NCI-H345 (cell line): Measurements from ENCODE around the gene SPAG8.

Experiments used
- DNase-seq: peaks from one replicate; lab custom pipeline; 2025; lab: John Stamatoyannopoulos, UW

SPAG8 gene

GRCh38 chr9:35808433-35808832 is 3.6 kb downstream of the SPAG8 start:
- no peak for DNase-seq

- DNase-seq: no peak
These were observed 6.0 kb downstream of the SPAG8 start for GRCh38 chr9:35806101-35806500.

GRCh38 chr9:35801328-35802128 is 10.5 kb downstream of the SPAG8 start:
- no peak for DNase-seq

DNA sequence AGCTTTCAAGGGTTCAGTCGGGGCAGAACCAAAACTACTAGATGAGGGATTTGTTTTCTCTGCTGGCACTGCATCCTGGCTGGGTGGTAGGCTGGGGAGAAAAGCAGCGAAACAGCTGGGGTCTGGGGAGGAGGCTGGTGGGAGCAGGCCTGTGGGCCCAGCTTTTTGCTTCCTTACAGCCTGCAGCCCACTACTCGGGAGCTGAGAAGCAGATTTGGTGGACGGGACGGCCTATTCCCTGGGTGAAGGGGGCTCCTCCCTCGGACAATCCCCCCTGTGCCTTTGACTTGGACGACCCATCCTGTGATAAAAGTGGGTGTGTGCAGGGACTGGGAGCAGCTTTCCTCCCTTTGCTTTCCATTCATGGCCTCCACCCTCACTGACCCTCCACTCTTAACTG is 11.5 kb downstream of the SPAG8 start:
- no peak for DNase-seq

GRCh38 chr9:35798658-35799374 is 13.2 kb downstream of the SPAG8 start:
- no peak for DNase-seq

GRCh38 chr9:35797311-35798109 is 14.6 kb downstream of the SPAG8 start:
- no peak for DNase-seq

GRCh38 chr9:35795695-35796094 is 16.4 kb downstream of the SPAG8 start:
- DNase-seq: no peak

DNA sequence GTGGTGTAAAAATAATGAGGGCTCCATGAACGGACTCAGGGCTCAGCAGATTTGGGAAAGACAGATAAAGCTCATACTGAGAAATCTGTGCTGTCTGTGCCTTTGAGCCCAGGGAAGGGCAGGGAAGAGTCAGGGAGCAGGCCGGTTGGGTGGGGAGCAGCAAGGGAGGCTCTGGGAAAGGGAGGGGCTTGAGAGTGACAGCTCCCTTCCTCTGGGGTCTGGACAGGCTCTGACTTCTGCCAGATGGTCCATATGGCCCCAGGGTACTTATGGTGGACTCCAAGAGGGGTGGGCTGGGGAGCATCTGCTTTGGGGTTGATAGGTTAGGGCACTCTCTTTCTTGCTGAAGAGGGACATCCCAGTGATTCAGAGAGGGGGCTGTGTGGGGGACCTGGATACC is 18.6 kb downstream of the SPAG8 start:
- no peak for DNase-seq

- DNase-seq: no peak
These were observed 19.2 kb downstream of the SPAG8 start for GRCh38 chr9:35792826-35793225.

DNA sequence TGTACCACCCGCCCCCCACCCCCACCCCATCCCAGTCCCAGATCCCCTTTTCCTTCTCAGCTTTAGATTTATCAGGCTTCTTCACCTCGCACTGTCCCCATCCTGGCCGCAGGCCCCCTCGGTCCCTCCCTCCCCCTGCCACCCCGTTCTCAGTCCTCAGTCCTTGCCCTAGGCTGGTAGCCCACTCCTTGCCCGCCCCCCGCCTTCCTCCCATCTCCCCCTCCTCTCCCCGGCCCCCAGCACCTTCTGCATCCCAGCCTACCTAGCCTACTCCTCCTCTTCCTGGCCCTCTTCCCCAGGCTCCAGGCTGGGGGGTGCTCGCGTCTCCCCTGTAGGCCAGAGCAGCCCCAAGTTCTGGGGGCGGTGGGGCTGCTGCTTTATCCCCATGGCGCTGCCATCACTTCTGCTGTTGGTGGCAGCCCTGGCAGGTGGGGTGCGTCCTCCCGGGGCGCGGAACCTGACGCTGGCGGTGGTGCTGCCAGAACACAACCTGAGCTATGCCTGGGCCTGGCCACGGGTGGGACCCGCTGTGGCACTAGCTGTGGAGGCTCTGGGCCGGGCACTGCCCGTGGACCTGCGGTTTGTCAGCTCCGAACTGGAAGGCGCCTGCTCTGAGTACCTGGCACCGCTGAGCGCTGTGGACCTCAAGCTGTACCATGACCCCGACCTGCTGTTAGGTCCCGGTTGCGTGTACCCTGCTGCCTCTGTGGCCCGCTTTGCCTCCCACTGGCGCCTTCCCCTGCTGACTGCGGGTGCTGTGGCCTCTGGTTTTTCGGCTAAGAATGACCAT is 19.8 kb downstream of the SPAG8 start:
- no peak for DNase-seq

DNA sequence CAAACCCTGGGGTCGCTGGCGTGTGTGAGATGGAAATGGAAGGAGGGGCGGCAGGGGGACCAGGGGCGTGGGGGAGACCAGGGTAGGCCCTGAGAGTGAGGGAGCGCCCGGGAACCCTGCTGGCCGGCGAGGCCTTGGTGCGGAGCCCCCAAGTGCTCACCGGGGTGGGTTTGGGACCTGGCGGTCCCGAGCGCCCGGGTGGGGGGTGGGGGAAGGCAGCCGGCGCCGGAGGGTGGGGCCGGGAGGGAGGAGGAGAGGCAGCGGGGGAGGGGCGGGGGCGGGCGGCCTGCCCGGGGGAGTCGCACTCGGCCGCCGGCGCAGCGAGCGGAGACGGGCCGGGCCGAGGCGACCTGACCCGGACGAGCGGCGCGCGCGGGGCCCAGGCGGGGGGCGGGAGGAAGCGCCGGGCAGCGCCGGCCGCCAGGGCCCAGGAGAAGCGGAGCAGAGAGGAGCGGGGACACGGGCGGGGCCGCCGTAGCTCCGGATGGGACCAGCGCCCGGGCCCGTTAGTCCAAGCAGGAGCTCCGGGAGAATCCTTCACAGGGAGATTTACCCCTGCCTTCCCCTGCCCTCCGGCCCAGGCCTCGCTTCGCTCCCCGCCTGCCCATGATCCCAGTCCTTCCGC is 20.7 kb downstream of the SPAG8 start, which contains the start of gene NPR2:
NPR2 (plus strand) TSS at position 295 of the 625 bp plus-strand sequence. CDS start 818 bp downstream, outside the sequence.
- DNase-seq: no peak

DNA sequence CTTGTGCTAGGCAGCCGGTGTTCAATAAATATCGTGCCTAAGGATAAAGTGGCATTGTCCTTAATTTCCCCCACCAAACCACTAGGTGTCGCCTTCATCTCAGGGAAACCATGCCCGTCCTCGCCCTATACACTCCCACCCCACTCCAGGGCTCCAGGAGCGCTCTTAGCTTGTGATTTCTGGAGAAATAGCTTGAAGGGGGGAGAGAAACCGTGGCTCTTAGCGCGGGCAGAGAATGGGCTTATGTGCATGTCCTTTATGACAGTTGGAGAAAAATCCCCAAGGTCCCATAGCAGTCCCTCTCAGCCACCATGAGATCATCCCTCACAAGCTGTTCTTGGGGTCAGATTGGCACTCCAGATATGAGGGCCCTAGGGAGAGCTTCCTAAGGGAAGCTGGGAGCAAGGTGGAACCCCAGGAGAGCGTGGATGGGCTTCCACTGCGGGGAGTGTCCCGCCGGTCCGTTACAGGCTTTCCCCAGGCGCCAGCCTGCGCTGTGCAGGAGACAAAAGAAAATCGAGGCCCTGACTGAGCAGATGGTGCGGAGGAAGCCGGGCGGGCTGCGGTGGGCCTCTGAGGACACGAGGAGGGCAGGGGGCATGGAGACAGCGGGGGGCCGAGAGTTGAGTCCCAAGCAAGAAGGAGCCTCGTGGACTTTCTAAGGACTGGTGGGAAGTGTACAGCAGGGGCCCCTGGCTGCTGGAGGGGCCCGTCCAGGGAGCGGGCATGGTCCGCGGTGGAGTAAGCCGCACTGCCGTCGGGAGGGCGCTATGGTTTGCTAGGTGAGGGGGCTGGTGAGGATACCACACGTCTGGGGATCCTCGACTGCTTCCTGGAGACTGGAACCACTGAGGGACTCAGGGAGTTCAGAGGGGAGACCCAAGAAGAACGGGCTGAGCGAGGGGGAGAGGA is 21.4 kb downstream of the SPAG8 start:
- DNase-seq: peak; percentile 68

GRCh38 chr9:35790025-35790384 is 22.1 kb downstream of the SPAG8 start:
- DNase-seq: no peak

DNA sequence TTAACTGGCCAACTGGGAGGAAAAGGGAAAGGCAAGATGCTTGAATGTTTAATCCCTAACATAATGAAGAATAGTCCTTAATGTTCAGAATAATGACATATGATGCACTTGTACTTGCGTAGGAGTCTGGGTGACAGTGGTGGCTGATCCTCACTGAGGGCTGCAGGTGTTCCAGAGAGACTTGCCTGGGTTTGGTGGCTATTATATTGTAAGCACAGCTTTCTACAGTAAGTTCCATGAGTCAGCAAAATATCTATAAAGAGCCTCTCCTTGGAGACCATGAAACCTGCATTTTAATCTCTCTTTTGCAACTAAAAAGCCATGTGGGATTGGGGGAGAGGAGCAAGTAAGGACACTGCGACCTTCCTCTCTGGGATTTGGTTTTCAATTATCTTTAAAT is 22.5 kb downstream of the SPAG8 start:
- no peak for DNase-seq

DNA sequence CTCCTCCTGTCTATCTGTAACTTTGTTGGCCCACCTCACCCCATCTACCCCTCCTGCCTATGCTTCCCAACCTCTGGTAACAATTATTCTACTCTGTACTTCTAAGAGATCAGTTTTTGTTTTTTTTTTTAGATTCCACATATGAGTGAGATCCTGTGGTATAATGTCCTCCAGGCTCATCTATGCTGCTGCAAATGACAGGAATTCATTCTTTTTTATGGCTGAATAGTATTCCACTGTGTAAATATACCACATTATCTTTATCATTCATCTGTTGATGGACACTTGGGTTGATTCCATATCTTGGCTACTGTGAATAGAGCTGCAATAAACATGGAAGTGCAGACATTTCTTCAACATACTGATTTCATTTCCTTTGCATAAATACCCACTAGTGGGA is 28.6 kb downstream of the SPAG8 start:
- no peak for DNase-seq

- no peak for DNase-seq
These were observed 31.0 kb downstream of the SPAG8 start for GRCh38 chr9:35781066-35781465.

- DNase-seq: no peak
These were observed 33.6 kb downstream of the SPAG8 start for GRCh38 chr9:35778496-35778895.

GRCh38 chr9:35776018-35776417 is 36.0 kb downstream of the SPAG8 start:
- DNase-seq: peak; percentile 92

GRCh38 chr9:35774907-35775635 is 37.0 kb downstream of the SPAG8 start:
- DNase-seq: peak; percentile 35

GRCh38 chr9:35771943-35772342 is 40.1 kb downstream of the SPAG8 start:
- peak; percentile 18 for DNase-seq
